AG08395 (cell line): Measurements from ENCODE around the gene SIDT1.

ENCODE experiments used
- DNase-seq: peaks from one replicate; pipeline ENCODE4 v3.0.0; 2012; ENCODE audit warnings: mixed read lengths, low spot score

Gene SIDT1

GRCh38 chr3:113597596-113598354, 65.4 kb downstream of the SIDT1 start:
- no peak for DNase-seq

- no peak for DNase-seq
These were observed 68.2 kb downstream of the SIDT1 start for GRCh38 chr3:113600418-113601182.

- DNase-seq: no peak
These were observed 68.9 kb downstream of the SIDT1 start for GRCh38 chr3:113601240-113601639.

DNA sequence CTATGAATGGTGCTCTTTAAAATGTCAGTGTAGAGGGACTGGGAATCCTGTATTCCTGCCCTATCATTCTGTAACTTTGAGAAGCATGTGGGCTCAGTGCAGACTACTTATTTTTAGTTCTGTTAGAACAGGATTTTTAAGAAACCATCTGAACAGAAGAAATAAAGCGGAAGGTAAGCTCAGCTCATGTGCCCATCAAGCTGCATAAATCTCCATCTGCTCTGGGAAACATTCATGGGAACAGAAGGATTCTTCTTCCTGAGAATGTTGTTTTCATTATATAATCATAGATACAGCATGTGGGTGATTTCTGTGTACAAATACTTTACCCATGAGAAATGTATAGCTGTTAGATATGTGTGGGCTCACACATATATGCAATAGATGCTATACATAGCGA, 69.9 kb downstream of the SIDT1 start:
- DNase-seq: no peak

DNA sequence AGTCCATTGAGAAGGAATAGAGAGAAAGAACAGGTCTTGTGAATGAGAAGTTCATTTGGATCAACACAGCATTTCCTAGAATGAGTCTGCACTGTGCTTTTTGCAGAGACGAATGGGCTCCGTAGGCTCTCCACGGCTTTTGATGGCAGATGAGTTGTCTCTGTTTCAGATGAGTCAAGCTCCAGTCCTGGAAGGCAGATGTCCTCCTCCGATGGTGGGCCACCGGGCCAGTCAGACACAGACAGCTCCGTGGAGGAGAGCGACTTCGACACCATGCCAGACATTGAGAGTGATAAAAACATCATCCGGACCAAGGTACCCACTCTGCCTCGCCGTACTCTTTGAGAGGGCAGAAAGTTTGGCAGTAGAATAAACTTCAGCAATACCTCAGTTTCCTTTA, 70.5 kb downstream of the SIDT1 start:
- DNase-seq: no peak

DNA sequence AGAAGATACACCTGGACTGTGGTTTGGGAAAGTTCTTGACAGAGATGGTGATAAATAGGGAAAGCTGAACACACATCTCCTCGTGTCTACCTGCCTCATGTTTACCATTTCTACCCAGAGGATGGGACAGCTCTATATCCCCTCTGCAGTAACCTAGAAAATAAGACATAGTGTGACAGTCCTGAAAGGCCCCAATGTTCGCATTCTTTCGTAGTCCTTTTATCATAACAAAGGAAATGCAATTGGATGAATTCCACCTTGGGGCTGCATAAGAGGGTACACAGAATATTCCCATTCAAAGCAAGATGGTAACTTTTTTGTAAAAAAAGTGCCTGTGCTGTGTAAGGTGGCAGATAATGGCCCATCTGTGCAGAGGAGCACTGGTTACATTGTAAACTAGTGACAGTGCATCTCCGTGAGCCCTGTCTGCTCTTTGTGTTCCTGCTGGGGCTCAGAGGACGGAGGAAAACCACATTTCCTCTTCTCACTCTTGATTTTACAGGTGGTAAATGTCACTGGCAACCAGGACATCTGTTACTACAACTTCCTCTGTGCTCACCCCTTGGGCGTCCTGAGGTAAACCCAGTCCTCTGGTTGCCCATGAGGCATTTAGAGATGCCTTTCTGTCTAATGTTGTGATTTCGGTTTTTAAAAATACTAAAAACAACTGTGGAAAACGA, 74.3 kb downstream of the SIDT1 start:
- no peak for DNase-seq

DNA sequence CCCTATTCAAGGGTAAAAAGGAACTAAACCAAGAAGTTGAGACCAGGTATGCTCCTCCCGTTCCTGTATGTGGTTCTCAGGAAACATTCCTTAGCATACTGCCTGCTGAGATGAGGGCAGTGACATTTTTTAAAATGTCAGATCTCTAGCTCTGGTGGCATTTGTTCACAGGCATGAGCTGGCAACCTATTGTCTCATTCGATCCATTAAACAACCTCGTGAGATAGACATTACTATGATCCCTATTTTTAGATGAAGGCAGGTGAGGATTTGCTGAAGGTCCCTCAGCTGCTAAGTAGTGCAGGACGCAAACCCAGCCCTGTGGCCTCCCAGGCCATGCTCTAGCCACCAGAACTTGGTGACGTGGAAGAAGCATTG, 74.9 kb downstream of the SIDT1 start:
- DNase-seq: no peak

- DNase-seq: no peak
These were observed 82.0 kb downstream of the SIDT1 start for GRCh38 chr3:113614402-113614801.

GRCh38 chr3:113615976-113616375, 83.6 kb downstream of the SIDT1 start:
- DNase-seq: no peak

- no peak for DNase-seq
These were observed 85.4 kb downstream of the SIDT1 start for GRCh38 chr3:113617726-113618125.

GRCh38 chr3:113620091-113620490, 87.7 kb downstream of the SIDT1 start:
- no peak for DNase-seq

DNA sequence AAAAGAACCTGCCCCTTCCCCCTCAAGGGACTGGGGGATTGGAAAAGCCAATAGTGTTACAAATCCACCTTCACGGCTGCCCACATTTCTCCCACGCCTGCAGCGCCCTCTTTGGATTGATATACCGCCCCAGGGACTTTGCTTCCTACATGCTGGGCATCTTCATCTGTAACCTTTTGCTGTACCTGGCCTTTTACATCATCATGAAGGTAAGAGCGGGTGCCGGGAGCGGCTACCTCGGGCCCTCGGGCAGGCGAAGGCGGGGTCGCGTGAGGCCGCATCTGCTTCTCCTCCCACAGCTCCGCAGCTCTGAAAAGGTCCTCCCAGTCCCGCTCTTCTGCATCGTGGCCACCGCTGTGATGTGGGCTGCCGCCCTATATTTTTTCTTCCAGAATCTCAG, 91.0 kb downstream of the SIDT1 start:
- no peak for DNase-seq

- no peak for DNase-seq
These were observed 91.5 kb downstream of the SIDT1 start for GRCh38 chr3:113623811-113624210.

DNA sequence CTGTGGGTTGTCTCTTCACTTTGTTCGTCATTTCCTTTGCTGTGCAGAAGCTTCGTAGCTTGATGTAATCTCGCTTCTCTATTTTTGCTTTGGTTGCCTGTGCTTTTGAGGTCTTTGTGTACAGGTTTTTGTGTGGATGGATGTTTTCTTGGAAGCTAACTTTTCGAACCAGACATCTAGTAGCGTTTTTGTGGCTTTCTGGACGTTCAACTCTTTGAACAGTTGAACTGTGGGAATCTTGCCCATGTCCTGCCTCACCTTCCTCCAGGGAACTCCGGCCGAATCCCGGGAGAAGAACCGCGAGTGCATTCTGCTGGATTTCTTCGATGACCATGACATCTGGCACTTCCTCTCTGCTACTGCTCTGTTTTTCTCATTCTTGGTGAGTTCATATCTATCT, 93.5 kb downstream of the SIDT1 start:
- no peak for DNase-seq

- DNase-seq: peak; percentile 71
These were observed 94.4 kb downstream of the SIDT1 start for GRCh38 chr3:113626503-113627371.

- no peak for DNase-seq
These were observed 96.0 kb downstream of the SIDT1 start for GRCh38 chr3:113628316-113628715.

DNA sequence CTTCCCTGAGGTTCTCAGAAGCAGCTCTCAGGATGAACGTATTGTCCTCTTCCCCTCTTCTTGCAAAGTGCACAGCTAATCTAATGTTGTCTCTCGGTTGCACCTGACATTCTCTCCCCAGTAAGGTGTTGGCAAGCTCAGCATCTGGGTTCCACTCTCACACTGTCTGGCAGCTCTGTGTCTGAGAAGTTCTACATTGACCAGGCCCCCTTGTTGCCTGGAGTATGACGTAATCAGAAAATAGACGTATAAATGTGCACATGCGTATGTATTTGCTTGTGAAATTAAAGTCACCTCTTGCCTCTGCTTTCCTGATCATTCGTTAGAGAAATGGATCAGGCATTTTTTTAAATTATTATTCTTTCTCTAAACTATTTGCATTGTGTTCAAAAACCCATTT, 96.4 kb downstream of the SIDT1 start:
- DNase-seq: no peak

DNA sequence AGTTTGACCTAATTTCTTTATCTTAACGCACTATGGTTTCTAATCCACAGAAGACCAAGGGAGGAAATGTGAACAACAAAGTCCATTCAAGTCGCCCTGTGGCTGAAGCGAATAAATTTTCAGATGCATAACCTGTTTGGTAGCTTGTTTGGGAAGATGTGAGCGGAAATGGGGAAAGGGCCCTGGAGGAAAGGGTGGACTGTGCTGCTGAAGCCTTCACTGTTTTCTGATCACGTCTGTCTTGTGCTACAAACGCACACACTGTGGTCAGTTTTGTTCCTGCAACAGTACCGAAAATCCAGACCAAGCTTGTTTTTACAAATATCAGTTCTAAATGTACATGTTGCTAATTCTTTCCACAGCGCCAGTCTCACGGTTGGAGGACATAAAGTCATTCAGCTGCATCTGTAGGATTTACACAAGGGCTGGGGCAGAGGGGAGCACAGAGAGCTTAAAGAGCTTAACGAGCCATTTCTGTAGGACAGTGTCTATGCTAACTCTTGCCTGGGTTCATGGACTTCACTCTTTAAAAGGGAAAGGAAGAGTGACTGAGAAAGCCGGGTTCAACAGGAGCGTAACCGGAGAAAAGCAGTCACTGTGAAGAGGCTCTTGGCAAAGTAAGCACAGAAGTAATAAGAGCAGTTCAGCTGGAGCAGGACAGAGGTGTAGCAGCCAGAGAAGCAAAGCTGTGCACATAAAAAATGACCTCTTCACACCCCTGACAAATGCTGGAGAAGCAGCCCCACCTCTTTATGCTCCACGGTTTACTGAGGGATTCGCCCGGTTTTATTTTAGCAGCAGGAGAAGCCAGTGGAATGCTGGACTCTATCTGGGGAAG, 97.4 kb downstream of the SIDT1 start:
- DNase-seq: no peak

- no peak for DNase-seq
These were observed 98.7 kb downstream of the SIDT1 start for GRCh38 chr3:113630956-113631542.

DNA sequence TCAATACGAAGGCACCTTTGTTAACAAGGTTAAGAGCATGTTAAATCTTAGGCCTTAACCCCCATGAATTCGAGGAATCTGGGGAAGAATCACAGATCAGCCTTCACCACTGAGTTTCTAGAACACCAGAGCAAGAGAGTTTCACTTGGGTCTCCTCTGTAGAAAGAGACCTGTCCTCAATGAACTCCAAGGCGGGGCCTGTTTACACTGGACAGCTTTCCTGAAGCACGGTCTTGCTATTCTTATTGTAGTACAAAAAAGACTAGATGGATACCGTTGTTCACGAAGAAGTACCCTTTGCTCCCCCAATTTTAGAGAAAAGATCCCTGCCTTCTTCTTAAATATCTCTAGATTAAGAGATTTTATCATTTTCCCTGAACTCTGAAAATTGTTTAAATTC, 99.2 kb downstream of the SIDT1 start:
- no peak for DNase-seq
